Hepatocyte (in vitro differentiated cells): Measurements from ENCODE around the gene RPS3A.

ENCODE experiments used
- CTCF ChIP-seq: fragments of 200-600 bp; sonication (generic); IDR thresholded peaks from 2 replicates; pipeline ENCODE4 v1.5.1; 2016; ENCODE audit warnings: antibody characterized with exemption, mild to moderate bottlenecking; ENCODE audit not compliant: poor library complexity
- EZH2 ChIP-seq: fragments of 200-600 bp; sonication (generic); IDR thresholded peaks from 2 replicates; pipeline ENCODE4 v1.6.1; 2016; ENCODE audit warnings: antibody characterized with exemption, mild to moderate bottlenecking, borderline replicate concordance
- EZH2phosphoT487 ChIP-seq: fragments of 200-600 bp; sonication (generic); IDR thresholded peaks from one replicate; pipeline ENCODE4 v1.6.1; 2018; ENCODE audit warnings: antibody characterized with exemption, mild to moderate bottlenecking, low read depth, moderate library complexity; ENCODE audit not compliant: unreplicated experiment, severe bottlenecking

- TF ChIP-seq CTCF (no peak), EZH2 (no peak), EZH2phosphoT487 (no peak)
Observed at GRCh38 chr4:151147000-151147399, 47.6 kb downstream of the RPS3A start.
